BLaER1 (cell line): ENCODE data around the gene AXDND1.
"Not testable (repeated sequence)": the region's sequence is repeated elsewhere in the genome, so short reads cannot be mapped to it uniquely, and the experiment has no call there.

Experiments
- H3K27ac ChIP-seq: shearing (Covaris generic); formaldehyde crosslinking; 2 replicates; pipeline ENCODE4 v1.8.1; 2022
- H3K27me3 ChIP-seq: shearing (Covaris generic); formaldehyde crosslinking; 2 replicates; pipeline ENCODE4 v1.8.1; 2022
- H3K36me3 ChIP-seq: shearing (Covaris generic); formaldehyde crosslinking; 2 replicates; pipeline ENCODE4 v1.8.1; 2022
- H3K4me1 ChIP-seq: shearing (Covaris generic); formaldehyde crosslinking; 2 replicates; pipeline ENCODE4 v1.8.1; 2022
- H3K4me2 ChIP-seq: shearing (Covaris generic); formaldehyde crosslinking; 2 replicates; pipeline ENCODE4 v1.8.1; 2022
- H3K4me3 ChIP-seq: shearing (Covaris generic); formaldehyde crosslinking; 2 replicates; pipeline ENCODE4 v1.8.1; 2022
- H3K9ac ChIP-seq: shearing (Covaris generic); formaldehyde crosslinking; 2 replicates; pipeline ENCODE4 v1.8.1; 2022
- H3K9me3 ChIP-seq: shearing (Covaris generic); formaldehyde crosslinking; 2 replicates; pipeline ENCODE4 v1.8.1; 2022
- H4K20me1 ChIP-seq: shearing (Covaris generic); formaldehyde crosslinking; 2 replicates; pipeline ENCODE4 v1.8.1; 2022
- Cebpa-rat ChIP-seq: shearing (Covaris generic); IDR thresholded peaks from 2 replicates; pipeline ENCODE4 v1.8.1; 2022

The AXDND1 gene

DNA sequence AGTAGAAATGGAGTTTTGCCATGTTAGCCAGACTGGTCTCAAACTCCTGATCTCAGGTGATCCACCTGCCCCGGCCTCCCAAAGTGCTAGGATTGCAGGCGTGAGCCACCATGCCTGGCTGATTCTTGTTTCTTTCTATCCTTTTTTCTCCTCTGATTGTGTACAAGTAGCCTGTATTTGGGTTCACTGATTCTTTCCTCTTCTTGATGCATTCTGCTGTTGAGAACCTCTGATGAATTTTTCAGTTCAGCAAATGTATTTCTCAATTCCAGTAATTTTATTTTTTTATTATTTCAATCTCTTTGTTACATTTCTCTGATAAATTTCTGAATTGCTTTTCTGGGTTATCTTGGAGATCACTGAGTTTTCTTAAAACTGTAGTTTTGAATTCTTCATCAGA, 58.8 kb downstream of the AXDND1 start:
- Histone ChIP-seq H3K27ac (no peak overlapping the region), H3K4me1 (no peaks in the 10 kb centered on the region), H4K20me1 (no peaks in the 10 kb centered on the region), H3K4me2 (no peak overlapping the region), H3K4me3 (no peak overlapping the region), H3K9ac (no peak overlapping the region), H3K36me3 (no peaks in the 10 kb centered on the region), H3K9me3 (peaks cover 25% of the 10 kb centered on the region), H3K27me3 (no peaks in the 10 kb centered on the region)
- no peak for TF ChIP-seq Cebpa-rat

DNA sequence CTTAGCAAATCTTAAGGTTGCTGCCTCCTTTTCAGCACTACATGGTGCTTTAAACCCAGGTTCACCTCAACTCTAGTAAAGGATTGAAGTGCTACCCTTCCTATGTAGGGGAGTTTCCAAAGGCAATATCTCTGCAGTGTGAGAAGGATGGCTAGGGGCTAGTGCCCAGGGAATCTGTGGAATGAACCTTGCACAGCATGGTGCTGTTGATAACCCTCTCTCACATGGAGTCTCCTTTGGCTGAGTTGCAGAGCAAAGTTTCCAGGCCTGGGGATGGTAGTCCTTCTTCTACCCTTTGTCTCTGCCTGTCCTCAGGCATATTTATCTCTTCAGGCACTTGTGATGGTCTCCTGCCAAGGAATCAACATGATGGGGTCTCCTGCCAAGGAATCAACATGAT, 59.4 kb downstream of the AXDND1 start:
- no peak overlapping the region for H3K4me3 ChIP-seq
- no peak for TF ChIP-seq Cebpa-rat
- H3K9ac ChIP-seq, result no peak overlapping the region
- no peaks in the 10 kb centered on the region for H3K36me3 ChIP-seq
- no peaks in the 10 kb centered on the region for H4K20me1 ChIP-seq
- H3K27me3 ChIP-seq, result no peaks in the 10 kb centered on the region
- H3K27ac ChIP-seq, result no peak overlapping the region
- no peak overlapping the region for H3K4me2 ChIP-seq
- no peaks in the 10 kb centered on the region for H3K4me1 ChIP-seq
- peaks cover 25% of the 10 kb centered on the region for H3K9me3 ChIP-seq

DNA sequence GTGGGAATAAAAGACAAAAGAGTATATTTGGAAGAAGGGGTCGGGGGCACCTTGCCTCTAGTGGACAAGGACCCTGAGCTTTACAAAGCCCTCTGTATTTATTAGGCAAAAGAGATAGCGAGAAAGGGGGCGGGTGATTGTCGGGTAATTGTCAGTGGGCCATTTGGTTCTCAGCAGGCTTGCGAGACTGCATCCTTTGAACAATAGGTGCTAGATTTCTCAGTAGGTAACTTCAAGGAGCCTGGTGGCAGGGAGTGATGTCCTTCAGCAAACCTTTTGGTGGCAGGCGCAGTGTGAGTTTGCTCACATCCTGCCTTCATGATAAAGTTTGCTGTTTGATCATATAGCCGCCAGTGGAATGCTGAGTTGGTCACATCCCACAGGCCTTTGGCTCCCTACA, 71.4 kb downstream of the AXDND1 start:
- TF ChIP-seq Cebpa-rat, result no peak
- Histone ChIP-seq H3K4me2 (no peak overlapping the region), H3K36me3 (no peaks in the 10 kb centered on the region), H3K27me3 (no peaks in the 10 kb centered on the region), H3K27ac (no peak overlapping the region), H4K20me1 (no peaks in the 10 kb centered on the region), H3K4me3 (no peak overlapping the region), H3K9ac (no peak overlapping the region), H3K4me1 (no peaks in the 10 kb centered on the region), H3K9me3 (no peaks in the 10 kb centered on the region)

DNA sequence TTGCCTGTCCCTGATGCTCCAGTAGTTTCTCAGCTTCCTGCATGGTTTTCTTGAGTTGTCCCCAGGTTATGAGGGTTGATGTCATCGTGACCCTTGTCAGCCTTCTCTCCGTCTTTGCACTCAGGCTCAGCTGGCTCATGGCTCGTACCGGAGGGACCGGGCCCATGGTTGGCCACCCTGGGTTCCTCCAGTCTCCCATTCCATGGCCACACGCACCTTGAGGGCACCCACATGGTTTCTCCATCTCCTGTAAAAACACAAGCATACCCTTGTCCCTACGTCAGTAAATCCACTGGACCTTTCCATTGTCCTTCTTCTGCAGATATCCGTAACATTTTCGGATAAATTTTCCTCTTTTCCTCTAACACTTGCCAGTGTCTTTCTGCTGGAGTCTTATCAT, 73.9 kb downstream of the AXDND1 start:
- not testable (repeated sequence) for H3K9me3 ChIP-seq, H4K20me1 ChIP-seq, H3K27ac ChIP-seq, H3K9ac ChIP-seq, H3K4me3 ChIP-seq, H3K36me3 ChIP-seq, H3K27me3 ChIP-seq, H3K4me1 ChIP-seq, H3K4me2 ChIP-seq

DNA sequence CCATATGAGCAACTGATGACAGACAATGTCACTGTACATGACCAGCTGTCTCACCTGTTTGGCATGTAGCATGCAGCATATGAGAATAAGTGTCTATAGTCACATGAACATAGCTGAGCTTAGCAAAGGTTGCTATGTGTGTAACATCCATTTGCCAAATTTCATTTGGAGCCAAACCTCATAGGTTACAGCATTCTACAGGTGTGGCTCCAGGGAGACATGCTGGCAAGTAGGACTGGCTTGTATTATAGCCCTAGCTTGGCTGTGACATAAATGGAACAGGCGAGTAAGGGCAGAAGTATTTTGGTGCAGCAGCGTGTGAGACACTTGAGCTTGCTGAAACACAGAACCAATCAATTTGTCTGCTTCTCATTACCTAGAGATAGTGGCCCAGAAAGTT, 74.5 kb downstream of the AXDND1 start:
- H3K36me3 ChIP-seq, H3K4me2 ChIP-seq, H3K9ac ChIP-seq, H3K4me3 ChIP-seq, H3K27me3 ChIP-seq, H3K9me3 ChIP-seq, H3K27ac ChIP-seq, H3K4me1 ChIP-seq, H4K20me1 ChIP-seq: not testable (repeated sequence)

DNA sequence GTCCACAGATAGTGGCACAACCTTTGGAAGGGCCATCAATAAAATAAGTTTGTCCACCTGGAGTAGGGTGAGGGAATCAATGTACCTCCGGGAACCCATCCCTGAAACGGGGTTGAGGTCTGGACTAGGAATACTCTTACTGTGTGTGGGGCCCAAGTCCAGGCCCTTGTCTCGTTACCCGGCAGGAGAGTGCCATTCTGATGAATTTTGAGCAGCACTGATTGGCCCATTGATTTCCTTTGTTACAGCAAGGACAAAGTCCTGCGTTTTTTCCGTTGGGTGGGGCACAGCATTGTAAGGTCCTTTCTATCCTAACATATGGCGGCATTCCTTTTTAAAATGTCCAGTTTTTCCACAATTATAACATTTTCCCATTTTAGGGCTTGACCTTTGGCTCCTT, 75.2 kb downstream of the AXDND1 start:
- H3K4me2 ChIP-seq, result no peak overlapping the region
- H3K4me3 ChIP-seq, result no peak overlapping the region
- no peaks in the 10 kb centered on the region for H3K36me3 ChIP-seq
- H3K27me3 ChIP-seq, result no peaks in the 10 kb centered on the region
- TF ChIP-seq Cebpa-rat, result no peak
- H4K20me1 ChIP-seq, result no peaks in the 10 kb centered on the region
- no peak overlapping the region for H3K27ac ChIP-seq
- H3K9me3 ChIP-seq, result no peaks in the 10 kb centered on the region
- no peaks in the 10 kb centered on the region for H3K4me1 ChIP-seq
- no peak overlapping the region for H3K9ac ChIP-seq

DNA sequence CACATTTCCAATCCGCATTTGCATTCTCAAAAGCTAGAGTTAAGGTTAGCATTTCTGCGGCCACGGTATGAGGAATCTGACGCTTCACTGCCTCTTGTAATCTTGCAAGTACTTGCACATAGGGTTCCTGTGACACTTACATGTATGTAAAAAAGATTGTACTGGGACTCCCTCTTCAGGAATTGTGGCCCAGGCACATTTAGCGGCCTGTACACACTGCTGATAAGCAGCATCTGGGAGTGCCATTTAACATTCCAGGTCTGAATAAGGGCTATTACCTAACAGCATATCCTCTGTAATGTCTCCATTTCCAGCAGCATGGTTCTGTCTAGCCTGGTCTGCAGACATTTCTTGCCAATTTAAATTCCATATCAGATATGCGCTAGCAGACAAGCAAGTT, 75.7 kb downstream of the AXDND1 start:
- Histone ChIP-seq H3K36me3 (no peaks in the 10 kb centered on the region), H3K4me1 (no peaks in the 10 kb centered on the region), H3K9me3 (no peaks in the 10 kb centered on the region)

DNA sequence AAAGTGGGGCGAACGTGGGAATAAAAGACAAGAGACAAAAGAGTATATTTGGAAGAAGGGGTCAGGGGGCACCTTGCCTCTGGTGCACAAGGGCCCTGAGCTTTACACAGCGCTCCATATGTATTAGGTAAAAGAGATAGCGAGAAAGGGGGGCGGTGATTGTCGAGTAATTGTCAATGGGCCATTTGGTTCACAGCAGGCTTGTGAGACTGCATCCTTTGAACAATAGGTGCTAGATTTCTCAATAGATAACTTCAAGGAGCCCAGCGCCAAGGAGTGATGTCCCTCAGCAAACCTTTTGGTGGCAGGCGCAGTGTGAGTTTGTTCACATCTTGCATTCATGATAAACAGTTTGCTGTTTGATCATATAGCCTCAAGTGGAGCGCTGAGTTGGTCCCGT, 77.1 kb downstream of the AXDND1 start:
- H3K36me3 ChIP-seq, H3K4me3 ChIP-seq, H3K27ac ChIP-seq, H3K4me1 ChIP-seq, H3K9me3 ChIP-seq, H3K9ac ChIP-seq, H4K20me1 ChIP-seq, H3K4me2 ChIP-seq, H3K27me3 ChIP-seq: not testable (repeated sequence)

More for the DNA sequence above, 75.7 kb downstream of the AXDND1 start:
- Histone ChIP-seq H3K9ac (no peak overlapping the region), H3K27me3 (no peaks in the 10 kb centered on the region), H4K20me1 (no peaks in the 10 kb centered on the region), H3K4me3 (no peak overlapping the region), H3K27ac (no peak overlapping the region), H3K4me2 (no peak overlapping the region)
- no peak for TF ChIP-seq Cebpa-rat

DNA sequence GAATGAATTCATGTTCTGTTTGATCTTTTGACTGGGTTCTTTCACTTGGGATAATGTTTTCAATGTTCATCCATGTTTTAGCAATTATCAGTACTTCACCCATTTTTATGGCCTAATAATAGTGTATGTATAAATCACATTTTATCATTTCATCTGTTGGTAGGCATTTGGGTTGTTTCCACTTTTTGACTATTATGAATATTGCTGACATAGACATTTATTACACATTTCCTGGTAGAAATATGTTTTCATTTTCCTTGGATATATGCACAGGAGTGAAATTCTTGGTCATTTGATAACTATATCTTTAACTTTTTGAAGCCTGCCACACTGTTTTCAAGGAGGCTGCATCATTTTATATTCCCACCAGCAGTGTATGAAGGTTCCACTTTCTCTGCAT, 79.8 kb downstream of the AXDND1 start:
- Histone ChIP-seq H3K4me2 (no peak overlapping the region), H4K20me1 (no peaks in the 10 kb centered on the region), H3K27me3 (no peaks in the 10 kb centered on the region), H3K4me1 (no peaks in the 10 kb centered on the region), H3K27ac (no peak overlapping the region), H3K9me3 (no peaks in the 10 kb centered on the region), H3K36me3 (no peaks in the 10 kb centered on the region), H3K4me3 (no peak overlapping the region), H3K9ac (no peak overlapping the region)
- no peak for TF ChIP-seq Cebpa-rat

DNA sequence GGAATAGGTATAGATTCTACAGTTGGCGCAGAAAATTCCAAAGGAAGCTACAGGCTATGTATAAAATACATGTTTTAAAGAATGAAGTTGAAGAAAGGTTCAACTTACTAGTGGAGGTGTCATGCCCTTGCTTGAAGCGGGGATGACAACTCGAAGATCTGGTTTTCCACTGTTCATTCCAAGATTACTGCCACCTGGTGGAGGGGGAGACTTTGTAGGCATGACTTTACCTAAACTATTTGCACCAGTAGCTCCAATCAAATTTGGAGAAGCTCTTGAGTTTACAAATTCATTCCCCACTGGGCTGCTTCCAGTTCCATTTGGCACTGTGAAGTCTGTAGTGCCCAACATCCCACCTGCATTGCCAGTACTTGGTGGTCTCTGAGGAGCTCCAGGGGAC, 81.7 kb downstream of the AXDND1 start:
- Histone ChIP-seq H4K20me1 (no peaks in the 10 kb centered on the region), H3K36me3 (no peaks in the 10 kb centered on the region), H3K4me1 (no peaks in the 10 kb centered on the region), H3K4me2 (no peak overlapping the region), H3K4me3 (no peak overlapping the region), H3K9me3 (no peaks in the 10 kb centered on the region), H3K9ac (no peak overlapping the region), H3K27me3 (no peaks in the 10 kb centered on the region), H3K27ac (no peak overlapping the region)
- no peak for TF ChIP-seq Cebpa-rat

DNA sequence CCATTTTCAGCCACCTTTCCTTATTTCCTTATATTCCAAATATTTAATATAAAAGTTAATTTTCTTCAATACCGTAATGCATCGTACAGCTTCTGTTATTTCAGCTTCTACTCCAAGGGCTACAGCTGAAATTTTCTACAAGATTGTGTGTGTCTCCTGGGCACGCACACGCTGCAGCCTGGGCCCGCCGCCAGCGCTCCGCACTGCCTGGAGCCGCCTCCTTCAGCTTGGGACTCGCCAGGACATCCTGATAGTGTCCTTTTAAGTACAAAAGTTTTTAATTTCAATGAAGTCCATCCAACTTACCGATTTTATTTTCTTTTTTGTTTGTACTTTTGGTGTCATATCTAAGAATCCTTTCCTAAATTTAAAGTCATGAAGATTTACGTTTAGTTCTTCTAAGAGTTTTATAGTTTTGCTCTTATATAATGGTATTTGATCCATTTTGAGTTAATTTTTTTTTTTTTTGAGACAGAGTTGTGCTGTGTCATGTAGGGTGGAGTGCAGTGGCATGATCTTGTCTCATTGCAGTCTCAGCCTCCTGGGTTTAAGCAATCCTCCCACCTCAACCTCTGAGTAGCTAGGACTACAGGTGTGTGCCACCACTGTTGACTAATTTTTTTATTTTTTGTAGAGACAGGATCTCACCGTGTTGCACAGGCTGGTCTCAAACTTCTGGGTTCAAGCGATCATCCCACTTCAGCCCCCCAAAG, 82.8 kb downstream of the AXDND1 start:
- Histone ChIP-seq H4K20me1 (no peaks in the 10 kb centered on the region), H3K4me2 (no peak overlapping the region), H3K27ac (no peak overlapping the region), H3K36me3 (no peaks in the 10 kb centered on the region), H3K4me3 (no peak overlapping the region), H3K27me3 (no peaks in the 10 kb centered on the region), H3K4me1 (no peaks in the 10 kb centered on the region), H3K9me3 (peaks cover 7% of the 10 kb centered on the region; the same call in 1 of the 2 replicates), H3K9ac (no peak overlapping the region)
- TF ChIP-seq Cebpa-rat, result no peak

DNA sequence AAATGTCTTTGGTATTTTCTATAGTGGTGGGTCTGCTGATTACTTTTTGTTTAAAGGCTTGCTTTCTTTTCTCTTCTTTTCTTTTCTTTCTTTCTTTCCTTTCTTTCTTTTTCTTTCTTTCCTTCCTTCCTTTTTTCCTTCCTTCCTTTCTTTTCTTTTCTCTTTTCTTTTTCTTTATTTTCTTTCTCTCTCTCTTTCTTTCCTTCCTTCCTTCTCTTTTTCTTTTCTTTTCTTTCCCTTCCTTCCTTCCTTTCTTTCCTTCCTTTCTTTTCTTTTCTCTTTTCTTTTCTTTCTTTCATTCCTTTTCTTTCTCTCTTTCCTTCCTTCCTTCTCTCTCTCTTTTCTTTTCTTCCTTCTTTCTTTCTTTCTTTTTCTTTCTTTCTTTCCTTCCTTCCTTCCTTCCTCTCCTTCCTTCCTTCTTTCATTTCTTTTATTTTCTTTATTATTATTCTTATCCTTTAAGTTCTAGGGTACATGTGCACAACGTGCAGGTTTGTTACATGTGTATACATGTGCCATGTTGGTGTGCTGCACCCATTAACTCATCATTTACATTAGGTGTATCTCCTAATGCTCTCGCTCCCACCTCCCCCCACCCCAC, 93.9 kb downstream of the AXDND1 start:
- not testable (repeated sequence) for H3K4me2 ChIP-seq, H3K36me3 ChIP-seq, H3K27ac ChIP-seq, H3K27me3 ChIP-seq, H3K9me3 ChIP-seq, H3K4me1 ChIP-seq, H4K20me1 ChIP-seq, H3K4me3 ChIP-seq, H3K9ac ChIP-seq

DNA sequence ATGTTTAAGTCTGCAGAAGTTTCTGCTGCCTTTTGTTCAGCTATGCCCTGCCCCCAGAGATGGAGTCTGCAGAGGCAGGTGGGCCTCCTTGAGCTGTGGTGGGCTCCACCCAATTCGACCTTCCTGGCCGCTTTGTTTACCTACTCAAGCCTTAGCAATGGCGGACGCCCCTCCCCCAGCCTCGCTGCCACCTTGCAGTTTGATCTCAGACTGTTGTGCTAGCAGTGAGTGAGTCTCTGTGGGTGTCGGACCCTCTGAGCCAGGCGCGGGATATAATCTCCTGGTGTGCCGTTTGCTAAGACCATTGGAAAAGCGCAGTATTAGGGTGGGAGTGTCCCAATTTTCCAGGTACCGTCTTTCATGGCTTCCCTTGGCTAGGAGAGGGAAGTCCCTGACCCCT, 99.9 kb downstream of the AXDND1 start:
- not testable (repeated sequence) for H3K27me3 ChIP-seq, H3K27ac ChIP-seq, H3K4me3 ChIP-seq, H4K20me1 ChIP-seq, H3K4me1 ChIP-seq, H3K36me3 ChIP-seq, H3K9me3 ChIP-seq, H3K4me2 ChIP-seq, H3K9ac ChIP-seq
